Breast epithelium (tissue), 3 donors: ENCODE data around the gene NCR2.

Source experiments
- CTCF ChIP-seq, 3 donors: fragments of 450-650 bp; IDR thresholded peaks; one replicate each; pipeline ENCODE4 v1.5.1; 2016 to 2017; ENCODE audit warnings: antibody characterized with exemption in 3 of 3, mild to moderate bottlenecking in 3 of 3, moderate library complexity in 3 of 3
- POLR2A ChIP-seq: fragments of 450-650 bp; IDR thresholded peaks from one replicate; pipeline ENCODE4 v1.6.1; 2016; ENCODE audit warnings: antibody characterized with exemption, mild to moderate bottlenecking, moderate library complexity

GRCh38 chr6:41288030-41288753 lies 47.2 kb upstream of the NCR2 start:
- TF ChIP-seq CTCF (IDR thresholded peaks at IDR 0.05) = no peak
- no peak for TF ChIP-seq POLR2A
